GM18870 (cell line): ENCODE data around the gene IL1A.

Source experiments
- ATAC-seq: cut with Tn5 transposase; IDR thresholded peaks from one replicate; pipeline ENCODE4 v1.9.1; 2021; ENCODE audit warnings: moderate library complexity; ENCODE audit not compliant: unreplicated experiment

Gene IL1A

GRCh38 chr2:112728029-112728362 lies 56.3 kb downstream of the IL1A start:
- no peak for ATAC-seq

GRCh38 chr2:112727276-112728028 lies 56.8 kb downstream of the IL1A start:
- ATAC-seq = no peak

DNA sequence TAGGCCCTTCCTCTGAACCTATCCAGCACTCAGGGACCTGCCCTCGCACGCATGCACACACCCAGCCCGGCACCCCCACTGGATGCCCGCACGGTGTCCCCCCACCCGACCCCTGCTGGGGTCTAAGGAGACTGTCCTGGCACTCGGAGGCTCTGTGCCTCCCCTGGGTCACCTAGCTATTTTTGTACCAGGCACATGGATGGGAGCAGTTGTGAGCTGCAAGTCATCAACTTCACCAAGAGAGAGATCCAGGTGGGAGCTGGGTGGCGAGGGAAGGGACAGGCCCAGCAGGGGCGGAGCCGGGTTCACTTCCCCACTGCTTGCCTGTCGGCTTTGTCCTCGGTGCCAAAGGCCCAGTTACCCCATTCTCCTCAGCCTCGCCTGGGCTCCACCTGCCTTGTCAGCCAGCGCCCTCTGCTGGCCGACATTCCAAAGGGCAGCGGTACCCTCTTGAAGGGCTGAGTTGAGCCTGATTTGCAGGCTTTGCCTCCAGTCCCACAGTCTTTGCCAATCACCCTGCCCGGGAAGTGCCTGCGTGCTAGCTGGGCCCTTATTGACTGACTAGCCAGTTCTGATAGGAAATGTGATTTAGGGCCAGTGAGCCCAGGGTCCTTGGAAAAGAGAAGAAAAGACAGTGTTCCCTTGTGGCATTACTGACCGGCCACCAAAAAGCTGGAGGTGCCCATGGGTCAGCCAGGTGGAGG lies 57.7 kb downstream of the IL1A start:
- peak; percentile 78 for ATAC-seq

DNA sequence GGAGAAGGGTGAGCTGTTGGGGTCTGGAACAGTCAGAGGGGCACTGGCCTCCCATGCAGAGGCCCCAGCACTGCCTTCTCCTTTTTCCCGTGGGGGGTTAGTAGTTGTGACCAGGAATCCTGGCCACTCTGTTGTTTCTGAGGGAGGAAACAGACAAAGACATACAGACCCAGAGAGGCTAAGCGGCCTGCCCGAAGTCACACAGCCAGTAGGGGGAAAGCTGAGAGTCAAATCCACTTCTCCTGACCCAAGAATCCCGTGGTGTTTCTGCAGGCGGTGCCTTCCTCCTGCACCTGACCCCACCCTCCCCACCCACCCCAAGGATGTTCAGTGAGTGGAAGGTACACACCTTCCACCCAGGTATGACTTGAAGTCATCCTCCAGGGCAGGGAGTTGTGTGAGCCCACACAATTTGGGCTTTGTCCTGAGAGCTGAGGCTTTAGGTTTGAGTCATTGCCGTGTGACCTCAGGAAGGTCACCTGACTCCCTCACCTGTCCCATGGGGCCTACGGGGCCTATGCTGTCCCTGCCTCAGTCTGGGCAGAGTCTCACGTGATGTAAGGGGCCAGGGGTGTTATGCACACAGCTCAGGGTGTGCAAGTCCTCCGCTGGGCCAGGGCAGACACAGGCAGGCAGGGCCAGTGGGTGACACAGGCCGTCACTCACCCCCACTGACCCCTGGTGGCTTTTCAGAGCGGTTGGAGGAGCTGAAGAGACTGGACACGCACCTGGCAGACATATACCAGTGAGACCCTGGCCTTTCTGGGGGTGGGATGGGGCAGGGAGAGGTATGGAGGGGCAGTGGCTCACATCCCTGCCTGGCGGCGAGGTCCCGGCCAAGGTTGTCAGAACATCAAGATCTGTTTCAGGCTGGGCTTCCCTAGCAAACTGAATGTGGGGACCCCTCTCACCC lies 58.5 kb downstream of the IL1A start:
- ATAC-seq = no peak

DNA sequence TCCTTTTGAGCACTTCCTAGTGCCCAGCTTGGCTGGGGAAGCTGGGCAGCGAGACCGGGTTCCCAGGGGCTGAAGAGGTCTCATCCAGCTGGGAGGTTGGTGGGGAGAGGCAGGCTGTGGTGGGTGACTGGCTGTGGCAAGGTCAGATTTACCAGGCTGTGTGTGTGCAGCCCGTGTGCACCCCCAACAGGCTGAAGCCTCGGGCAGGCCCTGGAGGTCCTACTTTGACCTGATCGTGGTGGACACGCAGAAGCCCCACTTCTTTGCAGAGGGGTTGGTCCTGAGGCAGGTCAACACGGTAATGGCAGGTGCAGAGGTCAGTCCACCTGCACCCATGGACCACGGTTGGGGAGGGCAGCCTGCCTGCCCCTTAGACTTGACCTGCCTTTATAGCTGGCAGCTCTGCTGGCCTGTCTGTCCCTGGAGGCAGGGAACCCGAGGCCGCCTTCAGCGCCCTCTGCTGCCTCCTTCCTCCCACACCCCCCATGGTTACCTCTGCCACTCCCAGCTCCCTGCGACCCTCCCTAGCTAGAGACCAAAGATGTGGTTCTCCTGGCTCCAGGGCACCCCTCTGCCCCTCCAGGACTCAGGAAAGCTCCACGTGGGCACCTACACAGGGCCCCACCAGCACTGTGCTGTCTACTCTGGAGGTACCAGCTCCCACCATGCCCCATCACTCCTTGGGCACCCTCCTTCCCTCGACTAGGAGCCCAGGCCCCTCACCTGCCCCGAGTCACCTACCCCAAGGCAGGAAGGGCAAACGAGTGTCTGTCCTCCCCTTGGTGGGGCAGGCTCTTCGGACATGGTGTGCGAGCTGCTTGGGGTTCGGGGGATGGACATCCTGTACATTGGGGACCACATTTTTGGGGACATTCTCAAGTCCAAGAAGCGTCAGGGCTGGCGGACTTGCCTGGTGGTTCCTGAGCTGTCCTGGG lies 59.4 kb downstream of the IL1A start:
- no peak for ATAC-seq

- no peak for ATAC-seq
Measured at GRCh38 chr2:112723995-112724394, 60.3 kb downstream of the IL1A start.
